ENCODE data around the gene RNF181.

Gene RNF181

DNA sequence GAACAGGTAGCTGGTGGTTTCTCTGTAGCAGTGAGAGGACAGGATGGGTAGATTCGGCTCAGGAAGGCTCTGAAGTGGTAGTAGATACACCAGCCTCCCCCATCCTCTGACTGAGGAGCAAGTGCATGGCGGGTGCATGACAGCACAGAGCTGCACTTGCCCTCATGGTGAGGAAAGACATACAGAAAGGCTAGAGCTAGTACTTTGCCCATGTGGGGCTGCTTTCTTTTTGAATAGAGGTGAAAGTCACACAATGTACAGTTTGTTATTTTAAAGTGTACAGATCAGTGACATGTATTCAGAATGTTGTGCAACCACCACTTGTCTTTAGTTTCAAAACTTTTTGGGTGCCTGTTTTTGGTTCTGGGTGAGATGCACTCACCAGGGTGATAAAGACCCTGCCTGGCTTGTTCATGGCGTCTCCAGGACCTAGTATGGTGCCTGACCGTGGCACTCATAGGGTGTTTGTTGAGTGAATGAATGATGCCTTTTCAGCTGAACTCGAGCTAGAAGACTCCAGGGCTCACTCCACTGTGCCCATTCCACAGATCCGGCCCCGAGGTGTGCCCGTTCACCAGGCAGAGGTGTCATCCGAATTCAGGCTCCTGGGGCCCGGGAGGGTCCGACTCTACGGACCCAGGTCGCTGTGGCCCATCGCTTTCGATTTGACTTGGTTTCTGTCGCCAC is 11.7 kb upstream of the RNF181 start:
- FAIRE-seq, result no peak
- TF ChIP-seq, protein P1, sequence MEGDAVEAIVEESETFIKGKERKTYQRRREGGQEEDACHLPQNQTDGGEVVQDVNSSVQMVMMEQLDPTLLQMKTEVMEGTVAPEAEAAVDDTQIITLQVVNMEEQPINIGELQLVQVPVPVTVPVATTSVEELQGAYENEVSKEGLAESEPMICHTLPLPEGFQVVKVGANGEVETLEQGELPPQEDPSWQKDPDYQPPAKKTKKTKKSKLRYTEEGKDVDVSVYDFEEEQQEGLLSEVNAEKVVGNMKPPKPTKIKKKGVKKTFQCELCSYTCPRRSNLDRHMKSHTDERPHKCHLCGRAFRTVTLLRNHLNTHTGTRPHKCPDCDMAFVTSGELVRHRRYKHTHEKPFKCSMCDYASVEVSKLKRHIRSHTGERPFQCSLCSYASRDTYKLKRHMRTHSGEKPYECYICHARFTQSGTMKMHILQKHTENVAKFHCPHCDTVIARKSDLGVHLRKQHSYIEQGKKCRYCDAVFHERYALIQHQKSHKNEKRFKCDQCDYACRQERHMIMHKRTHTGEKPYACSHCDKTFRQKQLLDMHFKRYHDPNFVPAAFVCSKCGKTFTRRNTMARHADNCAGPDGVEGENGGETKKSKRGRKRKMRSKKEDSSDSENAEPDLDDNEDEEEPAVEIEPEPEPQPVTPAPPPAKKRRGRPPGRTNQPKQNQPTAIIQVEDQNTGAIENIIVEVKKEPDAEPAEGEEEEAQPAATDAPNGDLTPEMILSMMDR (IDR thresholded peaks at IDR 0.05; ENCODE audit: insufficient read depth, missing control alignments), result no peak
- DNase-seq (ENCODE audit: insufficient read length, low spot score), result no peak

- FAIRE-seq, result no peak
- TF ChIP-seq, protein P1 (IDR thresholded peaks at IDR 0.05; ENCODE audit: insufficient read depth, missing control alignments), result no peak
- no peak for DNase-seq (ENCODE audit: insufficient read length, low spot score)
Observed at GRCh38 chr2:85584354-85584856, 11.1 kb upstream of the RNF181 start, which contains the start of gene VAMP5. TSS of gene VAMP5 (plus strand) at chr2:85584431. CDS start at chr2:85584491, 60 bp downstream.

DNA sequence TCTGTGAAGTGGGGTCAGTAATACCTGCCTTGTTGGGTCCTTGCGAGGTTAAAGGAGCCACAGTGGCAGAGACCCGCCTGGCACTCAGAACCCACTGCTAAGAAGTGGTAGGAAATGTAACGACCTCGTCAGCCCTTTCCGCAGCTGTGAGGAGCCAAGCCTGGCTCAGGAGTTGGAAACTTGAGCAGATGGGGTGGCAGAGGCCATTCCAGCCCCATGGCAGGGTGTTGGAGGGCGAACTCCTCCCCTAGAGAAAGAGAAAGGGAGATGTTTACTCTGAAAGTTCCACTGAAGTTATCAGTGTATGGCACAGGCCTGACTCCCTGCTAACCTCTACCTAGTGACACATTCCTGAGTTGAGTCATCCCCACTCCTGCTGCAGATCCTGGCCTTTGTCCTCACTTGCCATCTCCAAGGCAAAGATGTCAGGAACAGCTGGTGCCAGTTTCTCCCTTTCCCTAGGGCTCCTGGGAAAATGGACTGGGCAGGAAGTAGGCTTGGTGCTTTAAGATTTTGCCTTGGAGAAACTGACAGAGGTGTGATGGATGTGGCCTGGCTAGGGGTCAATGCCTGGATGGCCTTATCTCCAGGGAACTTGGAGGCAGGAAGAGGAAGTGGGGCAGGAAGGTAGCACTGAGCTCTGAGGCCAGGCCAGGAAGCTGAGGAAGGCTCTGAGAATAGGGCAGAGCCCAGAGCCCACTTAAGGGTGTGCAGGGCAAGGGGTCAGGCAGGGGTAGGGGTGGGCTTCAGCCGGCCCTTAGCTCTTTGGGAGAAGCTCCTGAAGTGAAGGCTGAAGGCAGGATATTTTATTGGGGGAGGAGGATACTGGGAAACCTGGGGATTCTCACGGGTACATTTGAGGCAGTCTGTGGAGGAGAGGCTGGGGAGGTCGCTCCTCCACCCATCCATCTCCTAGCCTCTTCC is 10.4 kb upstream of the RNF181 start:
- FAIRE-seq (no peak), DNase-seq (ENCODE audit: insufficient read length, low spot score) (no peak)
- TF ChIP-seq, protein P1 (IDR thresholded peaks at IDR 0.05; ENCODE audit: insufficient read depth, missing control alignments), result no peak

GRCh38 chr2:85585781-85586105 is 9.8 kb upstream of the RNF181 start:
- no peak for FAIRE-seq
- TF ChIP-seq, protein P1 (IDR thresholded peaks at IDR 0.05; ENCODE audit: insufficient read depth, missing control alignments), result no peak
- DNase-seq (ENCODE audit: insufficient read length, low spot score), result no peak

DNA sequence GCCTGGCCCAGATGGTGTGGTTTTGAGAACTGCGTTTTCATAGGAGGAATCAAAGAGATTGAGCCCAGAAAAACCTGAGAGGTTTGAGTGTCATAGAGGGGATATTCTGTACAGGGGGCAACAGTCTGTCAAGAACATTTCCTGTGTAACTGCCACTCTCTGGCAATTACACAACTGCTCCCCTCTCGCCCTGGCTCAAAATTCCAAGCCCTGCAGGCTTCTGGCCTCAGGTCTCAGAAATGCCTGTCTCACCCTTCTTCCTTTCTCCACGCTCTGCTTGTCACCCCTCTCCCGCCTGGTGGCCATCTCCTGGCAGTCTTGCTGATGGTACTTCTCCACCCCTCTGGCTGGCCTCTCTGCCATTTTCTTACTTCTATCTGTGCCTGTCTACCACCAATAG is 7.3 kb upstream of the RNF181 start:
- FAIRE-seq, result no peak
- TF ChIP-seq, protein P1 (IDR thresholded peaks at IDR 0.05; ENCODE audit: insufficient read depth, missing control alignments), result no peak
- no peak for DNase-seq (ENCODE audit: insufficient read length, low spot score)

DNA sequence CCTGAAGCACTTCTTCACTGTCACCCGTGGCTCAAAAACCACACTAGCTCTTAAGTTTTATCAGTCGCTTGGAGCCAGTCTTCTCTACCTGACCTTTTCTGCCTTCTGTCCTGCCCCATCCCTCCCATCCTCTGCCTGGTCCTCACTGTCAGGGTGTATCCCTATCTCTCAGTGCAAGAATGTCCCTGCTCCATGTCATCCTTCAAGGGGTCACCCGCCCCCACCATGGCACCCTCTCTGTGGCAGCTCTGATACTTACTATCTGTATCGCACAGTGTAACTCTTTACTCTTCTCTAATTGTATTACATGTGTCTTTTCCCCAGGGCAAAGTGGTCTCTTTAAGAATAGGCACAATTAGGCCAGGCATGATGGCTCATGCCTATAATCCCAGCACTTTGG is 6.9 kb upstream of the RNF181 start:
- TF ChIP-seq, protein P1 (IDR thresholded peaks at IDR 0.05; ENCODE audit: insufficient read depth, missing control alignments), result no peak
- FAIRE-seq (no peak), DNase-seq (ENCODE audit: insufficient read length, low spot score) (no peak)
